H9 (cell line): ENCODE results near the gene ITGBL1. TPM values are rescaled to one million over a fixed set of nuclear protein-coding genes. Genes with fewer than 3 reads are reported as not detected.

Experiments
- DNase-seq: peaks from one replicate; pipeline ENCODE4 v3.0.0-alpha.2; 2017
- H2AFZ ChIP-seq: one replicate; pipeline ENCODE4 v1.6.1; 2013; ENCODE audit warnings: mild to moderate bottlenecking, low read length, control low read depth, moderate library complexity
- H2AK5ac ChIP-seq: 2 replicates; pipeline ENCODE4 v1.6.1; 2013; ENCODE audit warnings: low read length, control low read depth, mixed read lengths; ENCODE audit not compliant: insufficient read length
- H2BK120ac ChIP-seq: one replicate; pipeline ENCODE4 v1.6.1; 2013; ENCODE audit warnings: low read depth, mild to moderate bottlenecking, low read length, control low read depth, inconsistent platforms; ENCODE audit not compliant: poor library complexity, severe bottlenecking
- H2BK12ac ChIP-seq: 2 replicates; pipeline ENCODE4 v1.6.1; 2013; ENCODE audit warnings: low read length, control low read depth, mixed read lengths, low read depth; ENCODE audit not compliant: insufficient read length
- H2BK15ac ChIP-seq: 2 replicates; pipeline ENCODE4 v1.6.1; 2013; ENCODE audit warnings: low read depth, low read length, control low read depth
- H2BK20ac ChIP-seq: one replicate; pipeline ENCODE4 v1.6.1; 2013; ENCODE audit warnings: low read depth, mild to moderate bottlenecking, low read length, control low read depth, inconsistent platforms; ENCODE audit not compliant: poor library complexity, severe bottlenecking
- H2BK5ac ChIP-seq: 2 replicates; pipeline ENCODE4 v1.6.1; 2013; ENCODE audit warnings: low read length, control low read depth, mixed read lengths; ENCODE audit not compliant: insufficient read length
- H3K14ac ChIP-seq: 2 replicates; pipeline ENCODE4 v1.6.1; 2013; ENCODE audit warnings: low read length, control low read depth; ENCODE audit not compliant: insufficient read depth
- H3K18ac ChIP-seq: 2 replicates; pipeline ENCODE4 v1.6.1; 2013; ENCODE audit warnings: low read depth, mild to moderate bottlenecking, mixed read lengths, low read length, control low read depth; ENCODE audit not compliant: insufficient read length
- H3K23ac ChIP-seq: 2 replicates; pipeline ENCODE4 v1.6.1; 2013; ENCODE audit warnings: low read length, control low read depth, mixed read lengths, low read depth; ENCODE audit not compliant: insufficient read length
- H3K23me2 ChIP-seq: 2 replicates; pipeline ENCODE4 v1.6.1; 2013; ENCODE audit warnings: low read depth, mild to moderate bottlenecking, mixed read lengths, low read length, control low read depth; ENCODE audit not compliant: insufficient read length, poor library complexity, severe bottlenecking
- H3K27ac ChIP-seq: 2 replicates; pipeline ENCODE4 v1.5.1; 2013; ENCODE audit warnings: low read length, control low read depth, mixed read lengths, low read depth; ENCODE audit not compliant: insufficient read length
- H3K27me3 ChIP-seq: 2 replicates; pipeline ENCODE4 v1.6.1; 2013; ENCODE audit warnings: low read length, control low read depth, inconsistent platforms; ENCODE audit not compliant: insufficient read depth
- H3K4ac ChIP-seq: 2 replicates; pipeline ENCODE4 v1.6.1; 2013; ENCODE audit warnings: low read depth, mild to moderate bottlenecking, control low read depth, inconsistent platforms, low read length, moderate library complexity
- H3K4me1 ChIP-seq: 2 replicates; pipeline ENCODE4 v1.6.1; 2013; ENCODE audit warnings: low read length, control low read depth, inconsistent platforms; ENCODE audit not compliant: insufficient read depth
- H3K4me2 ChIP-seq: 2 replicates; pipeline ENCODE4 v1.6.1; 2013; ENCODE audit warnings: low read length, control low read depth, mixed read lengths; ENCODE audit not compliant: insufficient read length, insufficient read depth
- H3K56ac ChIP-seq: 2 replicates; pipeline ENCODE4 v1.6.1; 2013; ENCODE audit warnings: low read depth, mild to moderate bottlenecking, mixed read lengths, low read length, control low read depth; ENCODE audit not compliant: insufficient read length
- H3K79me1 ChIP-seq: 2 replicates; pipeline ENCODE4 v1.6.1; 2013; ENCODE audit warnings: low read depth, mild to moderate bottlenecking, moderate library complexity, low read length, control low read depth, inconsistent platforms; ENCODE audit not compliant: insufficient read depth, poor library complexity, severe bottlenecking
- H3K79me2 ChIP-seq: 2 replicates; pipeline ENCODE4 v1.6.1; 2013; ENCODE audit warnings: low read length, control low read depth, inconsistent platforms; ENCODE audit not compliant: insufficient read depth
- H3K9ac ChIP-seq: 2 replicates; pipeline ENCODE4 v1.6.1; 2013; ENCODE audit warnings: low read length, control low read depth, mixed read lengths; ENCODE audit not compliant: insufficient read length; ENCODE audit errors: extremely low read depth
- H3K9me3 ChIP-seq: one replicate; pipeline ENCODE4 v1.6.1; 2013; ENCODE audit warnings: low read depth, low read length, inconsistent platforms; ENCODE audit not compliant: control insufficient read depth
- H3T11ph ChIP-seq: one replicate; pipeline ENCODE4 v1.6.1; 2013; ENCODE audit warnings: mild to moderate bottlenecking, low read length, control low read depth, inconsistent platforms
- H4K20me1 ChIP-seq: one replicate; pipeline ENCODE4 v1.6.1; 2013; ENCODE audit not compliant: control insufficient read depth, insufficient read length, insufficient read depth
- H4K5ac ChIP-seq: 2 replicates; pipeline ENCODE4 v1.6.1; 2013; ENCODE audit warnings: low read depth, mild to moderate bottlenecking, mixed read lengths, low read length, control low read depth; ENCODE audit not compliant: insufficient read length
- H4K8ac ChIP-seq: replicated peaks from 2 replicates; pipeline ENCODE4 v1.6.1; 2013; ENCODE audit warnings: low read length, control low read depth, mixed read lengths, low read depth; ENCODE audit not compliant: insufficient read length
- H4K91ac ChIP-seq: 2 replicates; pipeline ENCODE4 v1.6.1; 2013; ENCODE audit warnings: low read depth, mild to moderate bottlenecking, moderate library complexity, mixed read lengths, low read length, control low read depth; ENCODE audit not compliant: insufficient read length
- H3K27ac Mint-ChIP-seq, 3 experiments: 2 replicates in 2 of 3; 3 replicates in 1 of 3; pipeline ENCODE4 v1.8.0; 2020 to 2021; ENCODE audit warnings: mixed read lengths in 3 of 3, mild to moderate bottlenecking in 1 of 3, moderate library complexity in 1 of 3
- H3K27me3 Mint-ChIP-seq: 2 replicates; pipeline ENCODE4 v1.8.0; 2021; ENCODE audit warnings: low read depth, mild to moderate bottlenecking, moderate library complexity, mixed read lengths
- H3K36me3 Mint-ChIP-seq, 3 experiments: 2 replicates in 2 of 3; 3 replicates in 1 of 3; pipeline ENCODE4 v1.8.0; 2020 to 2021; ENCODE audit warnings: low read depth in 3 of 3, mixed read lengths in 3 of 3; ENCODE audit not compliant: insufficient read depth in 1 of 3
- H3K4me1 Mint-ChIP-seq, 2 experiments: 2 replicates each; pipeline ENCODE4 v1.8.0; 2020; ENCODE audit warnings: mixed read lengths in 2 of 2
- H3K4me3 Mint-ChIP-seq, 2 experiments: 2 replicates in 1 of 2; 3 replicates in 1 of 2; pipeline ENCODE4 v1.8.0; 2020 to 2021; ENCODE audit warnings: mild to moderate bottlenecking in 2 of 2, mixed read lengths in 2 of 2, moderate library complexity in 1 of 2
- H3K9me3 Mint-ChIP-seq, 2 experiments: 2 replicates in 1 of 2; 3 replicates in 1 of 2; pipeline ENCODE4 v1.8.0; 2020; ENCODE audit warnings: mild to moderate bottlenecking in 2 of 2, mixed read lengths in 2 of 2, moderate library complexity in 1 of 2
- CTCF ChIP-seq: fragments of 200-600 bp; sonication (generic); conservative IDR thresholded peaks from 3 replicates; pipeline ENCODE4 v1.8.0; 2021; ENCODE audit warnings: antibody characterized with exemption, mild to moderate bottlenecking
- WGBS: extraction: QIAGEN DNeasy Blood & Tissue Kit; methylation state at CpG from one replicate; pipeline ENCODE4 v1.1.7; 2013; ENCODE audit warnings: missing lambda C conversion rate, low lambda C conversion rate, mixed read lengths; ENCODE audit not compliant: insufficient read length; ENCODE audit errors: extremely low coverage; 5-methylcytosine and 5-hydroxymethylcytosine counted together
- total RNA-seq: library from RNA; stranded (reverse); gene quantifications from 2 replicates; pipeline ENCODE4 v1.2.1, GENCODE V29; 2021

ITGBL1 gene
- total RNA-seq, 1 experiment from 2014 or later, result not detected

GRCh38 chr13:101749584-101749983 lies 297.1 kb downstream of the ITGBL1 start:
- Histone ChIP-seq H3K14ac (no peak overlapping the region), H3K79me1 (no peaks in the 10 kb centered on the region), H2BK120ac (no peak overlapping the region), H3K27ac (no peak overlapping the region), H3K56ac (no peak overlapping the region), H3K9ac (no peak overlapping the region), H4K5ac (no peak overlapping the region), H3K23ac (no peak overlapping the region), H3K27me3 (no peaks in the 10 kb centered on the region), H4K20me1 (no peaks in the 10 kb centered on the region), H2BK5ac (no peak overlapping the region), H2BK15ac (no peak overlapping the region), H2AFZ (no peak overlapping the region), H3K4ac (no peak overlapping the region), H3K4me2 (no peak overlapping the region), H4K91ac (no peak overlapping the region), H3K79me2 (no peaks in the 10 kb centered on the region), H2AK5ac (no peak overlapping the region), H3K4me1 (peaks cover 3% of the 10 kb centered on the region; the same call in 1 of the 2 replicates), H4K8ac (no peak overlapping the region), H3K9me3 (no peaks in the 10 kb centered on the region), H2BK12ac (no peak overlapping the region), H3K18ac (no peak overlapping the region), H3T11ph (no peak overlapping the region), H2BK20ac (no peak overlapping the region), H3K23me2 (no peaks in the 10 kb centered on the region)
- H3K4me3 Mint-ChIP-seq, result no peak overlapping the region
- no peaks in the 10 kb centered on the region for H3K36me3 Mint-ChIP-seq
- WGBS, result no CpG with 5 or more reads among the region's 1 CpG
- H3K27ac Mint-ChIP-seq, result no peak overlapping the region
- DNase-seq, result no peak
- H3K9me3 Mint-ChIP-seq, result no peaks in the 10 kb centered on the region
- TF ChIP-seq CTCF, result no peak
- H3K27me3 Mint-ChIP-seq, result no peaks in the 10 kb centered on the region
- H3K4me1 Mint-ChIP-seq, result peaks cover 3 to 5% of the 10 kb centered on the region in 2 experiments; a peak in 3 of 4 replicates
